GM12878 (cell line): ENCODE data around the gene SCMH1. TPM values are rescaled to one million over a fixed set of nuclear protein-coding genes. Genes with fewer than 3 reads are reported as not detected.
"Not testable (repeated sequence)": the region's sequence is repeated elsewhere in the genome, so short reads cannot be mapped to it uniquely, and the experiment has no call there.

Source experiments
- ATAC-seq: fragments of 200-7000 bp; cut with Tn5 transposase; 3 replicates; pipeline ENCODE4 v1.9.1; 2020; ENCODE audit warnings: mild to moderate bottlenecking, moderate library complexity
- BruUV-seq: library from RNA; stranded (reverse); fragments of 400-500 nt; replicated peaks from 2 replicates; lab custom pipeline; 2021; lab: Mats Ljungman, UMichigan
- CTCF ChIA-PET: fragments of 300-600 bp; sonication (Branson Sonifier 250); formaldehyde crosslinking; extraction: SDS; loops from one replicate; lab custom pipeline; 2021; ENCODE audit warnings: inconsistent platforms; lab: Yijun Ruan, JAX
- POLR2A ChIA-PET: fragments of 350-600 bp; formaldehyde crosslinking; extraction: SDS; loops from one replicate; lab custom pipeline; 2021; ENCODE audit warnings: inconsistent platforms; lab: Charles Lee
- RAD21 ChIA-PET: fragments of 300-600 bp; sonication (Branson Sonifier 250); formaldehyde crosslinking; loops from one replicate; lab custom pipeline; 2023; ENCODE audit warnings: antibody characterized with exemption; ENCODE audit not compliant: unreplicated experiment; lab: Charles Lee
- SMC1A ChIA-PET: fragments of 300-600 bp; sonication (Branson Sonifier 250); formaldehyde crosslinking; loops from one replicate; lab custom pipeline; 2023; ENCODE audit not compliant: unreplicated experiment, uncharacterized antibody; lab: Charles Lee
- DNase-seq: peaks from one replicate; pipeline ENCODE4 v3.0.0-alpha.2; 2011; ENCODE audit warnings: low read depth, low spot score
- FAIRE-seq: peaks from 3 replicates; lab custom pipeline; 2011; peaks lifted over from hg19 to GRCh38; lab: Jason Lieb, UNC
- H2AFZ ChIP-seq: 2 replicates; pipeline ENCODE4 v1.6.0; 2011; ENCODE audit warnings: low read depth, low read length, control low read depth; ENCODE audit not compliant: control insufficient read depth
- H3K27ac ChIP-seq: 2 replicates; pipeline ENCODE4 v1.5.1; 2011; ENCODE audit warnings: control low read depth; ENCODE audit not compliant: control insufficient read depth, insufficient read depth
- H3K27me3 ChIP-seq, 2 experiments: replicated peaks in 1 of 2; 2 replicates each; pipeline versions ENCODE4 v1.6.0 to v1.6.1; 2011; ENCODE audit warnings: low read length in 1 of 2; ENCODE audit not compliant: control insufficient read depth in 2 of 2, insufficient read depth in 2 of 2
- H3K36me3 ChIP-seq, 2 experiments: 2 replicates each; pipeline ENCODE4 v1.5.1; 2011; ENCODE audit warnings: low read length in 1 of 2; ENCODE audit not compliant: control insufficient read depth in 2 of 2, insufficient read depth in 2 of 2
- H3K4me1 ChIP-seq: 2 replicates; pipeline ENCODE4 v1.6.1; 2011; ENCODE audit warnings: mild to moderate bottlenecking, low read length, moderate library complexity, mixed read lengths; ENCODE audit not compliant: control insufficient read depth, insufficient read depth
- H3K4me2 ChIP-seq: 2 replicates; pipeline ENCODE4 v1.6.0; 2011; ENCODE audit warnings: control low read depth; ENCODE audit not compliant: control insufficient read depth, insufficient read depth
- H3K4me3 ChIP-seq: fragments of 200-600 bp; sonication (generic); 2 replicates; pipeline ENCODE4 v1.5.1; 2016
- H3K79me2 ChIP-seq: 2 replicates; pipeline ENCODE4 v1.6.0; 2011; ENCODE audit warnings: low read length; ENCODE audit not compliant: control insufficient read depth, insufficient read depth
- H3K9ac ChIP-seq: 2 replicates; pipeline ENCODE4 v1.8.0; 2011; ENCODE audit warnings: low read length, control low read depth, mixed read lengths; ENCODE audit not compliant: control insufficient read depth, insufficient read depth
- H3K9me3 ChIP-seq: replicated peaks from 3 replicates; pipeline ENCODE4 v1.5.1; 2011; ENCODE audit warnings: mild to moderate bottlenecking, low read length; ENCODE audit not compliant: control insufficient read depth, insufficient read depth
- H4K20me1 ChIP-seq: 2 replicates; pipeline ENCODE4 v1.6.0; 2011; ENCODE audit not compliant: control insufficient read depth, insufficient read depth
- BCL3 ChIP-seq: IDR thresholded peaks from 2 replicates; pipeline ENCODE4 v1.6.1; 2011; ENCODE audit warnings: borderline replicate concordance, low read depth, mild to moderate bottlenecking, moderate library complexity, low read length; ENCODE audit not compliant: insufficient read depth, poor library complexity, severe bottlenecking
- JUND ChIP-seq: IDR thresholded peaks from 2 replicates; pipeline ENCODE4 v1.6.1; 2012; ENCODE audit warnings: low read depth, mild to moderate bottlenecking, low read length, improper control_type of control experiment, moderate library complexity
- RELB ChIP-seq: fragments of 450-650 bp; IDR thresholded peaks from 2 replicates; pipeline ENCODE4 v1.6.1; 2017; ENCODE audit warnings: low read depth, mild to moderate bottlenecking, moderate library complexity
- SP1 ChIP-seq: IDR thresholded peaks from one replicate; pipeline ENCODE4 v1.6.1; 2011; ENCODE audit warnings: low read depth, low read length
- ZNF622 ChIP-seq: fragments of 450-650 bp; IDR thresholded peaks from 2 replicates; pipeline ENCODE4 v1.6.1; 2017; ENCODE audit warnings: mild to moderate bottlenecking, inconsistent platforms
- WGBS: methylation state at CpG from one replicate; pipeline ENCODE4 v1.1.6; 2016; ENCODE audit warnings: low lambda C conversion rate; ENCODE audit not compliant: insufficient replicate concordance, insufficient coverage; ENCODE audit errors: missing lambda C conversion rate; 5-methylcytosine and 5-hydroxymethylcytosine counted together
- in situ Hi-C: fragments of 300-500 bp; cut with MboI; formaldehyde crosslinking; loops from 9 replicates; pipeline ENCODE4 v1.14.3; 2018; ENCODE audit warnings: mixed read lengths
- intact Hi-C: fragments of 100-400 bp; cut with micrococcal nuclease; formaldehyde crosslinking; loops from one replicate; pipeline ENCODE4 v1.14.2; 2022; ENCODE audit not compliant: unreplicated experiment
- polyA plus RNA-seq, 11 experiments: library from polyadenylated mRNA; depleted of rRNA in 4 of 11; unstranded in 6 of 11; stranded (reverse) in 5 of 11; fragments of >200 nt; fragmentation: Nextera tagmentation in 4 of 11; fragmentation: Illumina TruSeq in 1 of 11; extraction: Ambion mirVana in 4 of 11; extraction: Trizol in 1 of 11; gene quantifications; 1 replicate in 1 of 11; 2 replicates in 10 of 11; pipeline versions ENCODE4 v1.2.1 to v1.2.3, GENCODE V29; 2011 to 2016; ENCODE audit warnings: inconsistent platforms in 2 of 11, missing spikeins in 2 of 11, low read depth in 1 of 11
- total RNA-seq, 4 experiments: library from RNA; depleted of rRNA in 3 of 4; stranded (reverse); fragments of >200 nt in 3 of 4; fragmentation: Illumina TruSeq in 1 of 4; extraction: Trizol in 1 of 4; gene quantifications; 2 replicates each; pipeline versions ENCODE4 v1.2.1 to v1.2.3, GENCODE V29; 2013 to 2021
- TF ChIP-seq, protein P1 (sequence below): IDR thresholded peaks from 2 replicates; pipeline ENCODE4 v1.6.1; 2011; ENCODE audit warnings: borderline replicate concordance, low read depth, mild to moderate bottlenecking, moderate library complexity, mixed read lengths, low read length; ENCODE audit not compliant: insufficient read depth; ENCODE audit errors: extremely low read length

SCMH1 gene
- total and polyA plus RNA-seq, 10 of the 15 experiments (the other 5 are each of a cell fraction or from before 2014, with no cell fraction given): 7.5 to 44.1 (median 27.8) TPM

- TF ChIP-seq RELB: no peak
These were observed 9.8 kb downstream of the SCMH1 start (continued) for GRCh38 chr1:41232305-41232704.

DNA sequence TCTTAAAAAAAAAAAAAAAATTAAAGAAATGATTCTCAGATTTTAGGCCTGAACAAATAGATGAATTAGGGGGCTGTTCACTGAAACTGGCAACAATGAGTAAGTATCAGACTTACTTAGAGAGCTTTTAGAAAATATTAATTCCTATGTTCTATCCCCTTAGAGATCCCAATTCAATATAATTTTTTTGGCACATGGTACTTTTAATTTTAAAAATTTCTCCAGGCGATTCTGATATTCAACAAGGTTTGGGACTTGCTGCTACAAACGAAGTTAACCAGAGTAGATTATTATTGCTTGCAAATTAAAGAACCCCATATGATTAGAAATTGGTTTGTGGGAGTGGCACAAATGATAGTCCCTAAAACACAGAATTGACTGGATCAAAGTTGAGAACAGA, 11.4 kb downstream of the SCMH1 start:
- Histone ChIP-seq H3K9me3 (no peaks in the 10 kb centered on the region), H3K36me3 (no peaks in the 10 kb centered on the region), H3K4me1 (no peaks in the 10 kb centered on the region), H4K20me1 (no peaks in the 10 kb centered on the region), H3K9ac (no peak overlapping the region), H2AFZ (no peak overlapping the region), H3K27ac (no peak overlapping the region), H3K27me3 (no peaks in the 10 kb centered on the region), H3K4me2 (no peak overlapping the region), H3K4me3 (no peak overlapping the region), H3K79me2 (peaks cover 29% of the 10 kb centered on the region)
- in situ Hi-C loops (no loop called here), intact Hi-C loops (no loop called here)
- WGBS: 95% methylated on average over 2 of the region's 2 CpGs
- no TSS peak for BruUV-seq
- ChIA-PET CTCF (interaction anchor here (0.7 kb wide), 1 partner anchor 11 kb away, joined by 4 read pairs; no protein-coding TSS in a partner anchor), RAD21 (no interaction called here), POLR2A (interaction anchor here (0.7 kb wide), 1 partner anchor 33 kb away, joined by 3 read pairs; no protein-coding TSS in a partner anchor), SMC1A (interaction anchor here (0.9 to 2.6 kb wide), 2 partner anchors 9 to 76 kb away, joined by 3 to 10 read pairs; no protein-coding TSS in a partner anchor)
- no peak for TF ChIP-seq ZNF622
- TF ChIP-seq SP1: no peak
- no peak for TF ChIP-seq JUND
- no peak for TF ChIP-seq BCL3
- TF ChIP-seq, protein P1, sequence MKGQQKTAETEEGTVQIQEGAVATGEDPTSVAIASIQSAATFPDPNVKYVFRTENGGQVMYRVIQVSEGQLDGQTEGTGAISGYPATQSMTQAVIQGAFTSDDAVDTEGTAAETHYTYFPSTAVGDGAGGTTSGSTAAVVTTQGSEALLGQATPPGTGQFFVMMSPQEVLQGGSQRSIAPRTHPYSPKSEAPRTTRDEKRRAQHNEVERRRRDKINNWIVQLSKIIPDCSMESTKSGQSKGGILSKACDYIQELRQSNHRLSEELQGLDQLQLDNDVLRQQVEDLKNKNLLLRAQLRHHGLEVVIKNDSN: no peak
- DNase-seq (no peak), FAIRE-seq (no peak), ATAC-seq (no peak)

- in situ Hi-C loops: not testable (repeated sequence)
- 100% methylated on average over 2 of the region's 2 CpGs for WGBS
These were observed 12.9 kb downstream of the SCMH1 start for GRCh38 chr1:41229219-41229618.

More at GRCh38 chr1:41229219-41229618, 12.9 kb downstream of the SCMH1 start:
- H2AFZ ChIP-seq, H3K36me3 ChIP-seq, POLR2A ChIA-PET, FAIRE-seq, H3K9ac ChIP-seq, CTCF ChIA-PET, H3K9me3 ChIP-seq, intact Hi-C loops, RAD21 ChIA-PET, H3K4me1 ChIP-seq, ATAC-seq, DNase-seq, H3K4me3 ChIP-seq, H4K20me1 ChIP-seq, H3K27ac ChIP-seq, H3K27me3 ChIP-seq, BruUV-seq, H3K4me2 ChIP-seq: not testable (repeated sequence)
- H3K79me2 ChIP-seq: peaks cover 29% of the 10 kb centered on the region
- SMC1A ChIA-PET: interaction anchor here (2.6 kb wide), 1 partner anchor 11 kb away, joined by 10 read pairs; no protein-coding TSS in a partner anchor
